ENCODE results near the gene RASSF10. TPM values are rescaled to one million over a fixed set of nuclear protein-coding genes. Genes with fewer than 3 reads are reported as not detected.

RASSF10 gene
- total RNA-seq (2014; rRNA removed; shearing (Covaris generic)), result not detected in 2 replicates

GRCh38 chr11:13008625-13009475 lies at the start of gene RASSF10:
TSS of gene RASSF10 (plus strand) at chr11:13009316. CDS start at chr11:13009577, 261 bp downstream.
- peak; percentile 61 for DNase-seq (ENCODE audit: low read depth)

DNA sequence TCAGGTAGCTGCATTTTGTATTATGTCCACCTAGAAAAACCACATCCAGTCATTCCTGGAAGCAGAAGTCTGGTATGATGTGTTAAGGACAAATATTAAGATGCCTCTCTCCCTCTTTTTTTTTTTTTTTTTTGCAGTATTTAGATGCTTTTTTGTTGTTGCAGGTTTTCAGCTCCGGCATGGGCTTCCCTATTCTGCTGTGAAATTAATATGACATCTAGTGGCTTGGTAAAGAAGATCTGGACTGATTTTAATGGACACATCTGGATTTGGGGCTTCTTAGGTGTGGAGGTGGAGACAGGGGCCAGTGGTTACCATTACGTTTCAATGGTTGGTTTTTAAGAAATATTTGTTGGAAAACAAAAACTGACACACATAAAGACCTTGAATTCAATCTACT lies 47.5 kb upstream of the RASSF10 start:
- DNase-seq (ENCODE audit: low read depth), result peak; percentile 28

GRCh38 chr11:12962306-12962705 lies 46.8 kb upstream of the RASSF10 start:
- DNase-seq (ENCODE audit: low read depth), result no peak

DNA sequence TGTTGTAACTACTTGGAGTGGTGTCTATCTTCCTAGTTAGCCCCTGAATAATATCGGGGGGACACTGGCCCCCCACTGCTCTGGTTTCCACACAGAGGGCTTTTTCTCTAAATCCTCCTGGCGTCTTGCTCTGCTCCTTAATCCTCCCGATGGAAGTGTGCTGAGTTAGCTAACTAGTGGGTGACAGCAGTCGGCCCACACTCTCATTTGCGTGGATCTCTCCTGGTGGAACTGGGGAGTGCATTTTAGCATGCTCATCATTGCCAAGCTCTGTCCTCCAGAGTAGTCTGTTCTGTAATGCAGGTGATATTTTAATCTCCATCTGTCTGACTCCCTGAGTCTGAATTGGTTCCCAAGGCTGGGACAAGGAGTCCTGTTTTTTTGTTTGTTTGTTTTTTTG lies 46.1 kb upstream of the RASSF10 start:
- DNase-seq (ENCODE audit: low read depth), result no peak

GRCh38 chr11:12963792-12964536 lies 45.2 kb upstream of the RASSF10 start:
- DNase-seq (ENCODE audit: low read depth), result peak; percentile 65

GRCh38 chr11:12964650-12965049 lies 44.5 kb upstream of the RASSF10 start:
- DNase-seq (ENCODE audit: low read depth), result no peak

DNA sequence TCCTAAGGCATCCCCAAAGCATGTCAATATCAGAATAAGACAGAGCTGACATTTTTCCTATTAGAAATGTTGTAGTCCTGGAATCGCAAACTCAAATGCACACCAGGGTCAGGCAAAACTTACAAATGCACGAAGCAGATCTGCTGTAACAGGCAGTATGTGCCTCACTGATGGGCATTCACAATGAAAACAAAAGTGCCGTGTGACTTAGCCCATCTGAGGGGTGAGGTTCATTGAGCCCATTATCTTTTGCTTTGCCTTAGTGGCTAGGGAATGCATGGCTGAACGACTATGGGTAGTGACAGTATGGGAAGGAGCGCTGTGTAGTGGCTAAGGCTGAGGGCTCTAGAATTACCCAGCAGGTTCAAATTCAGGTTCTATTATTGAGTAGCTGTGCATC lies 43.1 kb upstream of the RASSF10 start:
- DNase-seq (ENCODE audit: low read depth), result no peak

DNA sequence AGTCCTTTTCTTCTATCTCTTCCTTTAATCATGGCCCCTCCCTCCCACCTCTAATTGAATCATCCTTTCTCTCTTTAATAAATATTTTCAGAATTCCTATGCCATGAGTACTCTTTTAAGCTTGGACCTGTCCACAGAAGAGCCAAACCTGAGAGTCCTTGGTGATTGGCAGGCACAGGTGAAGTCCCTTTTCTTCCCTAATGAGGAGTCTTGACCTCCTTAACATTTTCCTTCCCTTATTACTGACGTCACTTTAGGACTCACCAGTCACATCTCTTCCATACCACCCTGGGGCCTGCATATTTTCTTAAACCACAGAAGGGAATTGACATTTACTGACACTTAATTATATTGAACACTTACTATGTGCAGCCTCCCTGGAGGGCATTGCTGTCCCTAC lies 41.0 kb upstream of the RASSF10 start:
- DNase-seq (ENCODE audit: low read depth), result peak; percentile 50

- no peak for DNase-seq (ENCODE audit: low read depth)
Observed at GRCh38 chr11:12968826-12969225, 40.3 kb upstream of the RASSF10 start.

GRCh38 chr11:12971955-12972354 lies 37.2 kb upstream of the RASSF10 start:
- DNase-seq (ENCODE audit: low read depth), result no peak

GRCh38 chr11:12973528-12974181 lies 35.5 kb upstream of the RASSF10 start:
- no peak for DNase-seq (ENCODE audit: low read depth)

GRCh38 chr11:12975195-12975594 lies 33.9 kb upstream of the RASSF10 start:
- DNase-seq (ENCODE audit: low read depth), result no peak

GRCh38 chr11:12979928-12980689 lies 29.0 kb upstream of the RASSF10 start:
- no peak for DNase-seq (ENCODE audit: low read depth)

- peak; percentile 11 for DNase-seq (ENCODE audit: low read depth)
Observed at GRCh38 chr11:12981676-12982522, 27.2 kb upstream of the RASSF10 start.

DNA sequence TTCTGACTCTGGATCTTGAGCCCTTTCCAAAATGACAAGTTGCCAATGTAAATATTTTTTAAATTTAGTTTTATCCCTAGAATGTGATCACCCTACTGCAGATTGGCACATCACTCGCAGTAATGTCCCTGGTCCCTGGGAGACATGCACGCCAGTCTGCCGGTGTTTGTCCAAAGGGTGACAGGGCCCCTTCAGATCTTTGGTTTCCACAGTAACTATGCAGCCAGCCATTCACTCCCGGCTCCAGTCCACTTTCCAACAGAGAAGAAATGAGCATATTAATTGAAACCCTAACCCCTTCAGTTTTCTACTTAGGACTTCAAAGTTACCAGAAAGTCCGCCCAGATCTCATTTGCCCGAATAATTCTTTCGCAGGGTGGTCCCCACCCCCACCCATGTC lies 25.8 kb upstream of the RASSF10 start:
- DNase-seq (ENCODE audit: low read depth), result no peak

DNA sequence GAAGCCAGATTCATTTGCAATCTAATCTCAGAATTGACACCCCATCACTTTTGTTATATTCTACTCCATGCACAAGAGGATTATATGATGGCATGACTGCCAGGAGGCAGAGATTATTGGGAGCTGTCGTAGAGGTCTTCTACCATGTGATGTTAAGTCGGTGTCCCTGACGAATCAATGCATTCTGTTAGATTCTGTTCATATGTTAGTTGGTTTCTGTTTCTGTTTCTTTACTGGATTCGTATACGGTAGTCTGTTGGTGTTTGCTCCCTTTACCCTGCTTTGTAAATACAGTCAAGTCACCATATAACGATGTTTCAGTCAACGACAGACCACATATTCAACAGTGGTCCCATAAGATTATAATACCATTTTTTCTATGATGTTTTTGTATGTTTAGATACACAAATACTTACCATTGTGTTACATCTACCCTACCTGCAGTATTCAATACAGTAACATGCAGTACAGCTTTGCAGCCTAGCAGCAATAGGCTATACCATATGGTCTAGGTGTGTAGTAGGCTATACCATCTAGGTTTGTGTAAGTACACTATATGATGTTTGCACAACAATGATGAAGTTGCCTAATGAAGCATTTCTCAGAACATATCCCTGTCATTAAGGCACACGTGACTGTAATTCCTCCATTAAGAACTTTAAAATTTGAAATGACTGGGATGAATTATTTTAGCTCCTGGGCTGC lies 22.8 kb upstream of the RASSF10 start:
- DNase-seq (ENCODE audit: low read depth), result no peak

DNA sequence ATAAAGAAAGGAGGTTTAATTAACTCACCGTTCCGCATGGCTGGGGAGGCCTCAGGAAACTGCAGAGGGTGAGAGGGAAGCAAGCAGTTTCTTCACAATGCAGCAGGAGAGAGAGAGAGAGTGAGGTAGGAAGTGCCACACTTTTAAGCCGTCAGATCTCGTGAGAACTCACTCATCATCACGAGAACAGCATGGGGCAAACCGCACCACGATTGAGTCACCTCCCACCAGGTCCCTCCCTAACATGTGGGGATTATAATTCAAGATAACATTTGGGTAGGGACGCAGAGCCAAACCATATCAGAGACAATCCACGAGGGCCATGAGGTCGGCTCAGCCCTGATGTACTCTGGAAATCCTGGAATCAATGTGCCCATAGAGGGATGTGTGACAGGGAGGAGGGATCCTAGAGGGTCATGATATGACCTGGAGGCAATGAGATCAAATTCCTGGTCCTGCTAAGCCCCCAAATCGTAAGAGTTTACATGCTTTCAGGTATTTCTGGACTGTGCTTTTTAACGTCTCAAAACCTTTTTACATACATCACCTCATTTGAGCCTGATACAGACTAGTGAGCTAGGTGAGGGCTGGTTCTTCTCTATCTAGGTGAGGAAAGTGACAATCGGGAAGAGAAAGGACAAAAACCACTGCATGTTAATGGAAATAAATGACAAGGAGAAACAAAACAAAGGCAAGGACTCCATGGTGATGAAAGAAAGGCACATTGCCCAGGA lies 19.5 kb upstream of the RASSF10 start:
- peak; percentile 30 for DNase-seq (ENCODE audit: low read depth)

DNA sequence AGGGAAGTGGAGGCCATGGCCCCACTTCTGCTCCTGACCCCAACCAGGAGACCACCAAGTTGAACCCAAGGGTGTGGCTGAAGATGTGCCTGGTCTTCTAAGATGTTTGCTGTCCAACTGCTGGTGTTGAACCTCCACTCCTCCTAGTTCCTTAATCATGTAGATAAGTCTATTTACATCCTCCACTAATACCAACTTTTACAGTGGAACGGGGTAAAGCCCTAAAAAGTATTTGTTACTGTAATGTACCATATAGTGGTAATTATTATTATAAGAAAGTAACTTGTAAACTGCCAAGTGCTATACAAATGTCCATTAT lies 19.0 kb upstream of the RASSF10 start:
- DNase-seq (ENCODE audit: low read depth), result no peak

GRCh38 chr11:12991426-12991825 lies 17.7 kb upstream of the RASSF10 start:
- DNase-seq (ENCODE audit: low read depth), result no peak

GRCh38 chr11:12993626-12994025 lies 15.5 kb upstream of the RASSF10 start:
- no peak for DNase-seq (ENCODE audit: low read depth)
